ENCODE data around the gene KLHDC2.
"Not testable (repeated sequence)": the region's sequence is repeated elsewhere in the genome, so short reads cannot be mapped to it uniquely, and the experiment has no call there.

KLHDC2 gene

GRCh38 chr14:49783394-49784014 lies 15.6 kb downstream of the KLHDC2 start:
- Histone ChIP-seq H3K4me3 (ENCODE audit: low read depth in 1 of 2, low read length in 2 of 2) (no peak overlapping the region), H3K4me1 (ENCODE audit: control insufficient read depth in 1 of 2, insufficient read depth in 2 of 2, low read length in 2 of 2) (no peaks in the 10 kb centered on the region), H3K27ac (ENCODE audit: low read length) (no peak overlapping the region), H3K9me3 (ENCODE audit: control insufficient read depth in 1 of 2, low read length in 2 of 2) (no peaks in the 10 kb centered on the region), H3K27me3 (ENCODE audit: low read depth, low read length) (no peaks in the 10 kb centered on the region), H3K36me3 (ENCODE audit: control insufficient read depth in 1 of 2, insufficient read depth in 2 of 2, low read length in 2 of 2) (peaks cover 78 to 89% of the 10 kb centered on the region in 2 donors)

GRCh38 chr14:49786315-49786714 lies 18.4 kb downstream of the KLHDC2 start:
- H3K36me3 ChIP-seq (ENCODE audit: control insufficient read depth in 1 of 2, insufficient read depth in 2 of 2, low read length in 2 of 2) = peaks cover 75 to 87% of the 10 kb centered on the region in 2 donors
- H3K4me3 ChIP-seq (ENCODE audit: low read depth in 1 of 2, low read length in 2 of 2) = no peak overlapping the region
- no peaks in the 10 kb centered on the region for H3K4me1 ChIP-seq (ENCODE audit: control insufficient read depth in 1 of 2, insufficient read depth in 2 of 2, low read length in 2 of 2)
- H3K27me3 ChIP-seq (ENCODE audit: low read depth, low read length) = no peaks in the 10 kb centered on the region
- H3K9me3 ChIP-seq (ENCODE audit: control insufficient read depth in 1 of 2, low read length in 2 of 2) = no peaks in the 10 kb centered on the region
- H3K27ac ChIP-seq (ENCODE audit: low read length) = no peak overlapping the region

GRCh38 chr14:49792618-49793017 lies 24.7 kb downstream of the KLHDC2 start:
- Histone ChIP-seq H3K27ac (ENCODE audit: low read length) (no peak overlapping the region), H3K9me3 (ENCODE audit: control insufficient read depth in 1 of 2, low read length in 2 of 2) (no peaks in the 10 kb centered on the region), H3K4me3 (ENCODE audit: low read depth in 1 of 2, low read length in 2 of 2) (no peak overlapping the region), H3K4me1 (ENCODE audit: control insufficient read depth in 1 of 2, insufficient read depth in 2 of 2, low read length in 2 of 2) (no peaks in the 10 kb centered on the region), H3K36me3 (ENCODE audit: control insufficient read depth in 1 of 2, insufficient read depth in 2 of 2, low read length in 2 of 2) (peaks cover 31 to 82% of the 10 kb centered on the region in 2 donors), H3K27me3 (ENCODE audit: low read depth, low read length) (no peaks in the 10 kb centered on the region)

- Histone ChIP-seq H3K4me1 (ENCODE audit: control insufficient read depth in 1 of 2, insufficient read depth in 2 of 2, low read length in 2 of 2) (no peaks in the 10 kb centered on the region), H3K36me3 (ENCODE audit: control insufficient read depth in 1 of 2, insufficient read depth in 2 of 2, low read length in 2 of 2) (peaks cover 37 to 86% of the 10 kb centered on the region in 2 donors), H3K27me3 (ENCODE audit: low read depth, low read length) (no peaks in the 10 kb centered on the region), H3K4me3 (ENCODE audit: low read depth in 1 of 2, low read length in 2 of 2) (no peak overlapping the region), H3K27ac (ENCODE audit: low read length) (no peak overlapping the region), H3K9me3 (ENCODE audit: control insufficient read depth in 1 of 2, low read length in 2 of 2) (no peaks in the 10 kb centered on the region)
Observed at GRCh38 chr14:49796025-49796424, 28.1 kb downstream of the KLHDC2 start.

GRCh38 chr14:49808780-49809179 lies 40.8 kb downstream of the KLHDC2 start:
- H3K4me3 ChIP-seq (ENCODE audit: low read depth in 1 of 2, low read length in 2 of 2) = no peak overlapping the region
- H3K9me3 ChIP-seq (ENCODE audit: control insufficient read depth in 1 of 2, low read length in 2 of 2) = peaks cover 0 to 4% of the 10 kb centered on the region in 2 donors
- H3K36me3 ChIP-seq (ENCODE audit: control insufficient read depth in 1 of 2, insufficient read depth in 2 of 2, low read length in 2 of 2) = peaks cover 41 to 69% of the 10 kb centered on the region in 2 donors
- no peaks in the 10 kb centered on the region for H3K27me3 ChIP-seq (ENCODE audit: low read depth, low read length)
- H3K4me1 ChIP-seq (ENCODE audit: control insufficient read depth in 1 of 2, insufficient read depth in 2 of 2, low read length in 2 of 2) = no peaks in the 10 kb centered on the region
- no peak overlapping the region for H3K27ac ChIP-seq (ENCODE audit: low read length)

GRCh38 chr14:49816118-49816517 lies 48.2 kb downstream of the KLHDC2 start:
- not testable (repeated sequence) for H3K4me3 ChIP-seq (ENCODE audit: low read depth in 1 of 2, low read length in 2 of 2); H3K4me1 ChIP-seq (ENCODE audit: control insufficient read depth in 1 of 2, insufficient read depth in 2 of 2, low read length in 2 of 2); H3K27me3 ChIP-seq (ENCODE audit: low read depth, low read length); H3K27ac ChIP-seq (ENCODE audit: low read length); H3K9me3 ChIP-seq (ENCODE audit: control insufficient read depth in 1 of 2, low read length in 2 of 2)
- peaks cover 50 to 76% of the 10 kb centered on the region in 2 donors for H3K36me3 ChIP-seq (ENCODE audit: control insufficient read depth in 1 of 2, insufficient read depth in 2 of 2, low read length in 2 of 2)

- Histone ChIP-seq H3K4me1 (ENCODE audit: control insufficient read depth in 1 of 2, insufficient read depth in 2 of 2, low read length in 2 of 2) (no peaks in the 10 kb centered on the region), H3K27me3 (ENCODE audit: low read depth, low read length) (no peaks in the 10 kb centered on the region), H3K27ac (ENCODE audit: low read length) (no peak overlapping the region), H3K36me3 (ENCODE audit: control insufficient read depth in 1 of 2, insufficient read depth in 2 of 2, low read length in 2 of 2) (peaks cover 46 to 68% of the 10 kb centered on the region in 2 donors), H3K9me3 (ENCODE audit: control insufficient read depth in 1 of 2, low read length in 2 of 2) (peaks cover 0 to 4% of the 10 kb centered on the region in 2 donors), H3K4me3 (ENCODE audit: low read depth in 1 of 2, low read length in 2 of 2) (no peak overlapping the region)
Observed at GRCh38 chr14:49816844-49817243, 48.9 kb downstream of the KLHDC2 start.

GRCh38 chr14:49820176-49820575 lies 52.2 kb downstream of the KLHDC2 start:
- H3K36me3 ChIP-seq (ENCODE audit: control insufficient read depth in 1 of 2, insufficient read depth in 2 of 2, low read length in 2 of 2) = peaks cover 35 to 48% of the 10 kb centered on the region in 2 donors

GRCh38 chr14:49828640-49829039 lies 60.7 kb downstream of the KLHDC2 start:
- no peaks in the 10 kb centered on the region for H3K4me1 ChIP-seq (ENCODE audit: control insufficient read depth in 1 of 2, insufficient read depth in 2 of 2, low read length in 2 of 2)
- H3K27me3 ChIP-seq (ENCODE audit: low read depth, low read length) = no peaks in the 10 kb centered on the region
- no peaks in the 10 kb centered on the region for H3K9me3 ChIP-seq (ENCODE audit: control insufficient read depth in 1 of 2, low read length in 2 of 2)
- no peak overlapping the region for H3K27ac ChIP-seq (ENCODE audit: low read length)
- peaks cover 65 to 74% of the 10 kb centered on the region in 2 donors for H3K36me3 ChIP-seq (ENCODE audit: control insufficient read depth in 1 of 2, insufficient read depth in 2 of 2, low read length in 2 of 2)
- H3K4me3 ChIP-seq (ENCODE audit: low read depth in 1 of 2, low read length in 2 of 2) = no peak overlapping the region

More at GRCh38 chr14:49820176-49820575, 52.2 kb downstream of the KLHDC2 start:
- H3K4me1 ChIP-seq (ENCODE audit: control insufficient read depth in 1 of 2, insufficient read depth in 2 of 2, low read length in 2 of 2) = no peaks in the 10 kb centered on the region
- H3K27me3 ChIP-seq (ENCODE audit: low read depth, low read length) = no peaks in the 10 kb centered on the region
- no peaks in the 10 kb centered on the region for H3K9me3 ChIP-seq (ENCODE audit: control insufficient read depth in 1 of 2, low read length in 2 of 2)
- H3K4me3 ChIP-seq (ENCODE audit: low read depth in 1 of 2, low read length in 2 of 2) = no peak overlapping the region
- H3K27ac ChIP-seq (ENCODE audit: low read length) = no peak overlapping the region
